Measurements from ENCODE around the gene NDUFAF7. TPM values are rescaled to one million over a fixed set of nuclear protein-coding genes. Genes with fewer than 3 reads are reported as not detected.

NDUFAF7 gene
- total and polyA plus RNA-seq, 10 of the 15 experiments (the other 5 are each of a cell fraction or from before 2014, with no cell fraction given) = 16.6 to 39.5 (median 24.3) TPM

DNA sequence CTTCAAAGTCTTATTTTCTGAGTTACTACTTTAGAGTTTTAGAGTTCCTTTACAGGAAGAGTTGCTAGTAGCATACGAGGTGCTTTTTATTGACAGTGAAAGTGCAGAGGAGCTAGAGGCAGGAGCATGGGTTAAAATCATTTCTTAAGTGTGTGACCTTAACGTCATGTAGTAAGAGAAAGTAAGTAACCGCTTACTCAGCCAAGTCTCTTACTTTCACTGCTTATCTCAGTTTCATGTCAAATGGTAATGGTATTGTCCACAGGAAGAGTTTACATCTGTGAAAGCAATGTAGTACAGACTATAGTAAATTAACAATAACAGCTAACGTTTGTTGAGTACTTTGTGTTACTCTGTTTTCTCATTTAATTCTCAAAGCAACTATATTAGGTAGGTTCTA lies 12.6 kb downstream of the NDUFAF7 start (continued):
- TF ChIP-seq NKRF (conservative IDR thresholded peaks at IDR 0.05) (no peak), EZH2 (IDR thresholded peaks at IDR 0.05; ENCODE audit: borderline replicate concordance, control insufficient read depth, low read depth, low read length) (no peak), CREM (IDR thresholded peaks at IDR 0.05; ENCODE audit: low read depth) (0 out of 2 replicates have a peak, but pooled peaks have one; percentile 31), BCLAF1 (IDR thresholded peaks at IDR 0.05) (no peak), ETV6 (conservative IDR thresholded peaks at IDR 0.05 in 1 of 2, IDR thresholded peaks at IDR 0.05 in 1 of 2; ENCODE audit: borderline replicate concordance in 1 of 2, low read depth in 1 of 2) (no peak), FOXM1 (IDR thresholded peaks at IDR 0.05; ENCODE audit: low read depth, low read length) (no peak), ZNF274 (IDR thresholded peaks at IDR 0.05; ENCODE audit: insufficient read depth, insufficient read length) (no peak)
